ENCODE measurements around the gene PARD3.

The PARD3 gene

GRCh38 chr10:34262985-34263384 is 552.1 kb downstream of the PARD3 start:
- Histone ChIP-seq H4K20me1 (ENCODE audit: insufficient read depth, low read length) (no peaks in the 10 kb centered on the region), H3K79me2 (ENCODE audit: insufficient read depth, low read length) (no peaks in the 10 kb centered on the region), H3K4me1 (ENCODE audit: insufficient read depth, low read length) (no peaks in the 10 kb centered on the region), H3K27me3 (ENCODE audit: insufficient read depth, low read length, poor library complexity) (no peaks in the 10 kb centered on the region), H3K36me3 (ENCODE audit: insufficient read depth, low read length) (no peaks in the 10 kb centered on the region), H3K4me2 (ENCODE audit: insufficient read depth, low read length) (no peak overlapping the region), H2AFZ (ENCODE audit: low read depth, low read length) (no peak overlapping the region), H3K4me3 (ENCODE audit: low read depth in 1 of 2, low read length in 2 of 2) (no peak overlapping the region), H3K9me3 (ENCODE audit: insufficient read depth, low read length, severe bottlenecking) (no peaks in the 10 kb centered on the region), H3K9ac (ENCODE audit: low read depth, low read length) (no peak overlapping the region), H3K27ac (ENCODE audit: low read length) (no peak overlapping the region)
- TF ChIP-seq EZH2 (IDR thresholded peaks at IDR 0.05; ENCODE audit: borderline replicate concordance, low read depth, low read length, severe bottlenecking), result no peak
- no peak for TF ChIP-seq CTCF (IDR thresholded peaks at IDR 0.05; ENCODE audit: borderline replicate concordance, extremely low read depth, low read length, poor library complexity, severe bottlenecking)
- no peak for DNase-seq
- ATAC-seq (ENCODE audit: insufficient read depth, low read depth), result no peak

GRCh38 chr10:34260904-34261303 is 554.2 kb downstream of the PARD3 start:
- H3K79me2 ChIP-seq (ENCODE audit: insufficient read depth, low read length), result no peaks in the 10 kb centered on the region
- H3K36me3 ChIP-seq (ENCODE audit: insufficient read depth, low read length), result no peaks in the 10 kb centered on the region
- no peak for ATAC-seq (ENCODE audit: insufficient read depth, low read depth)
- H3K4me1 ChIP-seq (ENCODE audit: insufficient read depth, low read length), result no peaks in the 10 kb centered on the region
- H2AFZ ChIP-seq (ENCODE audit: low read depth, low read length), result no peak overlapping the region
- no peak overlapping the region for H3K27ac ChIP-seq (ENCODE audit: low read length)
- H3K9me3 ChIP-seq (ENCODE audit: insufficient read depth, low read length, severe bottlenecking), result no peaks in the 10 kb centered on the region
- H4K20me1 ChIP-seq (ENCODE audit: insufficient read depth, low read length), result no peaks in the 10 kb centered on the region
- no peaks in the 10 kb centered on the region for H3K27me3 ChIP-seq (ENCODE audit: insufficient read depth, low read length, poor library complexity)
- no peak overlapping the region for H3K4me3 ChIP-seq (ENCODE audit: low read depth in 1 of 2, low read length in 2 of 2)
- no peak overlapping the region for H3K4me2 ChIP-seq (ENCODE audit: insufficient read depth, low read length)
- TF ChIP-seq EZH2 (IDR thresholded peaks at IDR 0.05; ENCODE audit: borderline replicate concordance, low read depth, low read length, severe bottlenecking), result no peak
- DNase-seq, result no peak
- no peak overlapping the region for H3K9ac ChIP-seq (ENCODE audit: low read depth, low read length)

GRCh38 chr10:34256216-34256615 is 558.9 kb downstream of the PARD3 start:
- H3K9me3 ChIP-seq (ENCODE audit: insufficient read depth, low read length, severe bottlenecking), result no peaks in the 10 kb centered on the region
- H4K20me1 ChIP-seq (ENCODE audit: insufficient read depth, low read length), result no peaks in the 10 kb centered on the region
- TF ChIP-seq CTCF (IDR thresholded peaks at IDR 0.05; ENCODE audit: borderline replicate concordance, extremely low read depth, low read length, poor library complexity, severe bottlenecking), result no peak
- H3K9ac ChIP-seq (ENCODE audit: low read depth, low read length), result no peak overlapping the region
- no peaks in the 10 kb centered on the region for H3K36me3 ChIP-seq (ENCODE audit: insufficient read depth, low read length)
- no peaks in the 10 kb centered on the region for H3K4me1 ChIP-seq (ENCODE audit: insufficient read depth, low read length)
- no peak overlapping the region for H2AFZ ChIP-seq (ENCODE audit: low read depth, low read length)
- no peak for ATAC-seq (ENCODE audit: insufficient read depth, low read depth)
- H3K4me3 ChIP-seq (ENCODE audit: low read depth in 1 of 2, low read length in 2 of 2), result no peak overlapping the region
- DNase-seq, result no peak
- no peaks in the 10 kb centered on the region for H3K79me2 ChIP-seq (ENCODE audit: insufficient read depth, low read length)
- no peaks in the 10 kb centered on the region for H3K27me3 ChIP-seq (ENCODE audit: insufficient read depth, low read length, poor library complexity)
- no peak overlapping the region for H3K4me2 ChIP-seq (ENCODE audit: insufficient read depth, low read length)
- no peak overlapping the region for H3K27ac ChIP-seq (ENCODE audit: low read length)

GRCh38 chr10:34255035-34255434 is 560.1 kb downstream of the PARD3 start:
- H3K4me3 ChIP-seq (ENCODE audit: low read depth in 1 of 2, low read length in 2 of 2), result no peak overlapping the region
- H4K20me1 ChIP-seq (ENCODE audit: insufficient read depth, low read length), result no peaks in the 10 kb centered on the region
- H3K9ac ChIP-seq (ENCODE audit: low read depth, low read length), result no peak overlapping the region
- TF ChIP-seq CTCF (IDR thresholded peaks at IDR 0.05; ENCODE audit: borderline replicate concordance, extremely low read depth, low read length, poor library complexity, severe bottlenecking), result no peak
- no peak for TF ChIP-seq EZH2 (IDR thresholded peaks at IDR 0.05; ENCODE audit: borderline replicate concordance, low read depth, low read length, severe bottlenecking)
- no peak overlapping the region for H3K27ac ChIP-seq (ENCODE audit: low read length)
- no peaks in the 10 kb centered on the region for H3K79me2 ChIP-seq (ENCODE audit: insufficient read depth, low read length)
- ATAC-seq (ENCODE audit: insufficient read depth, low read depth) (no peak), DNase-seq (no peak)
- no peaks in the 10 kb centered on the region for H3K4me1 ChIP-seq (ENCODE audit: insufficient read depth, low read length)
- no peak overlapping the region for H2AFZ ChIP-seq (ENCODE audit: low read depth, low read length)
- no peaks in the 10 kb centered on the region for H3K36me3 ChIP-seq (ENCODE audit: insufficient read depth, low read length)
- no peaks in the 10 kb centered on the region for H3K9me3 ChIP-seq (ENCODE audit: insufficient read depth, low read length, severe bottlenecking)
- H3K4me2 ChIP-seq (ENCODE audit: insufficient read depth, low read length), result no peak overlapping the region
- no peaks in the 10 kb centered on the region for H3K27me3 ChIP-seq (ENCODE audit: insufficient read depth, low read length, poor library complexity)
